GM19328 (cell line): ENCODE measurements around the gene REPS2.
"Not testable (repeated sequence)": the region's sequence is repeated elsewhere in the genome, so short reads cannot be mapped to it uniquely, and the experiment has no call there.

Experiments used
- ATAC-seq: cut with Tn5 transposase; IDR thresholded peaks from one replicate; pipeline ENCODE4 v1.9.1; 2021; ENCODE audit warnings: mild to moderate bottlenecking, moderate library complexity; ENCODE audit not compliant: unreplicated experiment

REPS2 gene

GRCh38 chrX:16962661-16963060 lies 16.2 kb downstream of the REPS2 start:
- not testable (repeated sequence) for ATAC-seq

GRCh38 chrX:16963216-16963615 lies 16.8 kb downstream of the REPS2 start:
- ATAC-seq = no peak

- ATAC-seq = not testable (repeated sequence)
Measured at GRCh38 chrX:16964976-16965375, 18.5 kb downstream of the REPS2 start.

- no peak for ATAC-seq
Measured at GRCh38 chrX:16966752-16967448, 20.4 kb downstream of the REPS2 start.

- not testable (repeated sequence) for ATAC-seq
Measured at GRCh38 chrX:16968753-16969152, 22.3 kb downstream of the REPS2 start.

- no peak for ATAC-seq
Measured at GRCh38 chrX:16970977-16971376, 24.5 kb downstream of the REPS2 start.

- ATAC-seq = no peak
Measured at GRCh38 chrX:16971694-16972093, 25.2 kb downstream of the REPS2 start.

GRCh38 chrX:16975233-16975632 lies 28.8 kb downstream of the REPS2 start:
- ATAC-seq = no peak

GRCh38 chrX:16977771-16978170 lies 31.3 kb downstream of the REPS2 start:
- ATAC-seq = no peak

GRCh38 chrX:16978193-16978984 lies 31.9 kb downstream of the REPS2 start:
- ATAC-seq = no peak

- no peak for ATAC-seq
Measured at GRCh38 chrX:16979226-16979625, 32.8 kb downstream of the REPS2 start.

- ATAC-seq = no peak
Measured at GRCh38 chrX:16981209-16981608, 34.8 kb downstream of the REPS2 start.

- ATAC-seq = no peak
Measured at GRCh38 chrX:16981980-16982379, 35.5 kb downstream of the REPS2 start.

- no peak for ATAC-seq
Measured at GRCh38 chrX:16983051-16983450, 36.6 kb downstream of the REPS2 start.

- ATAC-seq = no peak
Measured at GRCh38 chrX:16985286-16985685, 38.8 kb downstream of the REPS2 start.

- ATAC-seq = no peak
Measured at GRCh38 chrX:16986169-16986568, 39.7 kb downstream of the REPS2 start.

- ATAC-seq = no peak
Measured at GRCh38 chrX:16989750-16990149, 43.3 kb downstream of the REPS2 start.

GRCh38 chrX:16990839-16991238 lies 44.4 kb downstream of the REPS2 start:
- ATAC-seq = no peak

GRCh38 chrX:16992445-16992844 lies 46.0 kb downstream of the REPS2 start:
- no peak for ATAC-seq

- no peak for ATAC-seq
Measured at GRCh38 chrX:16992951-16993350, 46.5 kb downstream of the REPS2 start.

GRCh38 chrX:16993791-16994318 lies 47.4 kb downstream of the REPS2 start:
- no peak for ATAC-seq

GRCh38 chrX:16994736-16995135 lies 48.3 kb downstream of the REPS2 start:
- no peak for ATAC-seq
